GM23248 (cell line): ENCODE data around the gene CST5. TPM values are rescaled to one million over a fixed set of nuclear protein-coding genes. Genes with fewer than 3 reads are reported as not detected.
"Not testable (repeated sequence)": the region's sequence is repeated elsewhere in the genome, so short reads cannot be mapped to it uniquely, and the experiment has no call there.

Source experiments
- DNase-seq: peaks from one replicate; pipeline ENCODE4 v3.0.0-alpha.2; 2015
- H2AFZ ChIP-seq: fragments of 200-600 bp; sonication (generic); 2 replicates; pipeline ENCODE4 v1.6.1; 2016; ENCODE audit warnings: antibody characterized with exemption
- H3F3A ChIP-seq: fragments of 200-600 bp; sonication (generic); 2 replicates; pipeline ENCODE4 v1.6.1; 2016; ENCODE audit warnings: mild to moderate bottlenecking, antibody characterized with exemption, mixed run types; ENCODE audit not compliant: insufficient read depth
- H3K27ac ChIP-seq: fragments of 200-600 bp; sonication (generic); 2 replicates; pipeline ENCODE4 v1.5.1; 2016; ENCODE audit warnings: mild to moderate bottlenecking
- H3K27me3 ChIP-seq: fragments of 200-600 bp; sonication (generic); replicated peaks from 2 replicates; pipeline ENCODE4 v1.6.1; 2016; ENCODE audit warnings: mild to moderate bottlenecking; ENCODE audit not compliant: insufficient read depth
- H3K36me3 ChIP-seq: fragments of 200-600 bp; sonication (generic); 2 replicates; pipeline ENCODE4 v1.6.1; 2016; ENCODE audit warnings: low read depth, mild to moderate bottlenecking
- H3K4me1 ChIP-seq: fragments of 200-600 bp; sonication (generic); 2 replicates; pipeline ENCODE4 v1.6.1; 2016; ENCODE audit warnings: mild to moderate bottlenecking; ENCODE audit not compliant: insufficient read depth
- H3K4me2 ChIP-seq: fragments of 200-600 bp; sonication (generic); one replicate; pipeline ENCODE4 v1.6.1; 2016; ENCODE audit warnings: mild to moderate bottlenecking; ENCODE audit not compliant: unreplicated experiment
- H3K4me3 ChIP-seq: fragments of 200-600 bp; sonication (generic); 2 replicates; pipeline ENCODE4 v1.5.1; 2016; ENCODE audit warnings: mild to moderate bottlenecking
- H3K79me2 ChIP-seq: fragments of 200-600 bp; sonication (generic); 2 replicates; pipeline ENCODE4 v1.6.1; 2016; ENCODE audit warnings: mild to moderate bottlenecking; ENCODE audit not compliant: insufficient read depth
- H3K9ac ChIP-seq: fragments of 200-600 bp; sonication (generic); 2 replicates; pipeline ENCODE4 v1.6.1; 2016; ENCODE audit warnings: mild to moderate bottlenecking
- H3K9me2 ChIP-seq: fragments of 200-600 bp; sonication (generic); 2 replicates; pipeline ENCODE4 v1.6.1; 2016; ENCODE audit warnings: mixed run types, mild to moderate bottlenecking, moderate library complexity; ENCODE audit not compliant: insufficient read depth
- H3K9me3 ChIP-seq: fragments of 200-600 bp; sonication (generic); one replicate; pipeline ENCODE4 v1.6.1; 2017; ENCODE audit warnings: low read depth
- H4K20me1 ChIP-seq: fragments of 200-600 bp; sonication (generic); 2 replicates; pipeline ENCODE4 v1.6.0; 2016; ENCODE audit not compliant: insufficient read depth
- EZH2 ChIP-seq: fragments of 200-600 bp; sonication (generic); IDR thresholded peaks from 2 replicates; pipeline ENCODE4 v1.6.1; 2018; ENCODE audit warnings: antibody characterized with exemption, mild to moderate bottlenecking; ENCODE audit not compliant: insufficient read depth, poor library complexity, severe bottlenecking
- EZH2phosphoT487 ChIP-seq: fragments of 200-600 bp; sonication (generic); IDR thresholded peaks from 2 replicates; pipeline ENCODE4 v1.6.1; 2018; ENCODE audit warnings: antibody characterized with exemption, moderate library complexity, mild to moderate bottlenecking, low read depth; ENCODE audit not compliant: insufficient read depth
- WGBS, 2 experiments: methylation state at CpG; one replicate each; pipeline ENCODE4 v1.1.6; 2015 to 2017; ENCODE audit warnings: low lambda C conversion rate in 2 of 2, low coverage in 1 of 2; ENCODE audit errors: missing lambda C conversion rate in 2 of 2; 5-methylcytosine and 5-hydroxymethylcytosine counted together
- in situ Hi-C: fragments of 300-500 bp; cut with MboI; formaldehyde crosslinking; loops from 2 replicates; pipeline ENCODE4 v1.15.0; 2020
- polyA plus RNA-seq: library from polyadenylated mRNA; unstranded; fragments of >200 nt; fragmentation: Nextera tagmentation; extraction: Ambion mirVana; gene quantifications from 2 replicates; pipeline ENCODE4 v1.2.1, GENCODE V29; 2016
- total RNA-seq: library from RNA; depleted of rRNA; stranded (reverse); fragments of >200 nt; shearing (Covaris generic); gene quantifications from 2 replicates; pipeline ENCODE4 v1.2.3, GENCODE V29; 2014

Gene CST5
- total and polyA plus RNA-seq, 2 experiments from 2014 or later = not detected

GRCh38 chr20:23907579-23907978, 28.0 kb upstream of the CST5 start:
- Histone ChIP-seq H3K4me2 (no peak overlapping the region), H3K9me3 (no peaks in the 10 kb centered on the region), H3K27ac (no peak overlapping the region), H3K36me3 (no peaks in the 10 kb centered on the region), H4K20me1 (no peaks in the 10 kb centered on the region), H3K79me2 (no peaks in the 10 kb centered on the region), H3K9ac (no peak overlapping the region), H3K9me2 (no peaks in the 10 kb centered on the region), H3K27me3 (peaks cover 5% of the 10 kb centered on the region; the same call in 1 of the 2 replicates), H3K4me3 (no peak overlapping the region), H3F3A (no peaks in the 10 kb centered on the region), H3K4me1 (no peaks in the 10 kb centered on the region), H2AFZ (no peak overlapping the region)
- WGBS, 2 experiments = 5 to 11% methylated on average over 1 of the region's 1 CpG
- no peak for DNase-seq
- in situ Hi-C loops = no loop called here
- TF ChIP-seq EZH2phosphoT487 (no peak), EZH2 (no peak)

GRCh38 chr20:23902396-23902795, 22.8 kb upstream of the CST5 start:
- H3K4me1 ChIP-seq, DNase-seq, H3K4me3 ChIP-seq, H3K27me3 ChIP-seq, H4K20me1 ChIP-seq, H3K9me2 ChIP-seq, H2AFZ ChIP-seq, in situ Hi-C loops, H3K4me2 ChIP-seq, H3K79me2 ChIP-seq, H3K9ac ChIP-seq, H3K27ac ChIP-seq, H3K36me3 ChIP-seq, H3K9me3 ChIP-seq, H3F3A ChIP-seq: not testable (repeated sequence)
- WGBS, 2 experiments = 16 to 20% methylated on average over 6 to 8 of the region's 8 CpGs

GRCh38 chr20:23890867-23891266, 11.3 kb upstream of the CST5 start:
- DNase-seq, H3K4me3 ChIP-seq, H3K4me1 ChIP-seq, H3K79me2 ChIP-seq, H3K9me2 ChIP-seq, H3K27me3 ChIP-seq, H3K9me3 ChIP-seq, H3K4me2 ChIP-seq, H3F3A ChIP-seq, H2AFZ ChIP-seq, H4K20me1 ChIP-seq, H3K27ac ChIP-seq, in situ Hi-C loops, H3K9ac ChIP-seq, H3K36me3 ChIP-seq: not testable (repeated sequence)
- whole genome bisulfite sequencing, 2 experiments = 34 to 38% methylated on average over 4 of the region's 4 CpGs

GRCh38 chr20:23889775-23890187, 10.2 kb upstream of the CST5 start:
- TF ChIP-seq EZH2phosphoT487 (no peak), EZH2 (no peak)
- Histone ChIP-seq H3F3A (no peaks in the 10 kb centered on the region), H3K4me1 (no peaks in the 10 kb centered on the region), H2AFZ (no peak overlapping the region), H3K9me3 (no peaks in the 10 kb centered on the region), H3K27me3 (peaks cover 5% of the 10 kb centered on the region; the same call in 1 of the 2 replicates), H4K20me1 (no peaks in the 10 kb centered on the region), H3K27ac (no peak overlapping the region), H3K9me2 (no peaks in the 10 kb centered on the region), H3K4me2 (no peak overlapping the region), H3K4me3 (no peak overlapping the region), H3K9ac (no peak overlapping the region), H3K36me3 (no peaks in the 10 kb centered on the region), H3K79me2 (no peaks in the 10 kb centered on the region)
- peak; percentile 62 for DNase-seq
- WGBS, 2 experiments = 5 to 12% methylated on average over 8 of the region's 8 CpGs
- in situ Hi-C loops = no loop called here

- peaks cover 5% of the 10 kb centered on the region; the same call in 1 of the 2 replicates for H3K27me3 ChIP-seq
- WGBS, 2 experiments = 56 to 58% methylated on average over 2 of the region's 2 CpGs
- in situ Hi-C loops = no loop called here
Measured at GRCh38 chr20:23887856-23888255, 8.3 kb upstream of the CST5 start.

More at GRCh38 chr20:23887856-23888255, 8.3 kb upstream of the CST5 start:
- no peaks in the 10 kb centered on the region for H3K36me3 ChIP-seq
- H3K27ac ChIP-seq = no peak overlapping the region
- H3K4me1 ChIP-seq = no peaks in the 10 kb centered on the region
- no peaks in the 10 kb centered on the region for H4K20me1 ChIP-seq
- H2AFZ ChIP-seq = no peak overlapping the region
- TF ChIP-seq EZH2phosphoT487 (no peak), EZH2 (no peak)
- no peak overlapping the region for H3K9ac ChIP-seq
- no peaks in the 10 kb centered on the region for H3F3A ChIP-seq
- no peaks in the 10 kb centered on the region for H3K79me2 ChIP-seq
- no peak overlapping the region for H3K4me2 ChIP-seq
- H3K4me3 ChIP-seq = no peak overlapping the region
- no peak for DNase-seq
- no peaks in the 10 kb centered on the region for H3K9me3 ChIP-seq
- no peaks in the 10 kb centered on the region for H3K9me2 ChIP-seq
